GM12865 (cell line): Measurements from ENCODE around the gene COA5.
A peak's percentile ranks its signal among the peaks of the same experiment; 100 is the strongest.

Experiments
- DNase-seq: peaks from one replicate; pipeline ENCODE4 v3.0.0; 2010; ENCODE audit warnings: low read depth
- H3K4me3 ChIP-seq: 2 replicates; pipeline ENCODE4 v1.5.1; 2011; ENCODE audit warnings: mild to moderate bottlenecking, low read depth, low read length, control low read depth
- CTCF ChIP-seq: IDR thresholded peaks from 2 replicates; pipeline ENCODE4 v1.5.1; 2011; ENCODE audit warnings: low read length, control low read depth, low read depth, inconsistent platforms; ENCODE audit not compliant: insufficient read depth; ENCODE audit errors: missing control alignments

COA5 gene

GRCh38 chr2:98569197-98569793 lies 39.0 kb downstream of the COA5 start:
- peak; percentile 94 for TF ChIP-seq CTCF
- no peak overlapping the region for H3K4me3 ChIP-seq
- peak; percentile 60 for DNase-seq

- no peak for TF ChIP-seq CTCF
- no peak for DNase-seq
- no peak overlapping the region for H3K4me3 ChIP-seq
Observed at GRCh38 chr2:98568161-98568956, 40.0 kb downstream of the COA5 start.

- TF ChIP-seq CTCF: no peak
- H3K4me3 ChIP-seq: no peak overlapping the region
- DNase-seq: no peak
Observed at GRCh38 chr2:98565941-98566340, 42.4 kb downstream of the COA5 start.

- no peak overlapping the region for H3K4me3 ChIP-seq
- no peak for TF ChIP-seq CTCF
- no peak for DNase-seq
Observed at GRCh38 chr2:98565286-98565860, 42.9 kb downstream of the COA5 start.

GRCh38 chr2:98564541-98565132 lies 43.7 kb downstream of the COA5 start:
- no peak for TF ChIP-seq CTCF
- no peak for DNase-seq
- no peak overlapping the region for H3K4me3 ChIP-seq

- TF ChIP-seq CTCF: no peak
- no peak for DNase-seq
Observed at GRCh38 chr2:98563394-98563793, 44.9 kb downstream of the COA5 start.

More at GRCh38 chr2:98563394-98563793, 44.9 kb downstream of the COA5 start:
- no peak overlapping the region for H3K4me3 ChIP-seq
